Astrocyte of the spinal cord (primary cell): ENCODE measurements around the gene ATIC.

Source experiments
- DNase-seq: peaks from one replicate; pipeline ENCODE4 v3.0.0; 2011; ENCODE audit warnings: low read depth, low spot score
- H3K4me3 ChIP-seq: 2 replicates; pipeline ENCODE4 v1.5.1; 2011; ENCODE audit warnings: low read depth, mild to moderate bottlenecking, low read length, moderate library complexity
- CTCF ChIP-seq: IDR thresholded peaks from 2 replicates; pipeline ENCODE4 v1.5.1; 2012; ENCODE audit warnings: low read depth, mild to moderate bottlenecking, low read length, inconsistent platforms
- in situ Hi-C: cut with HindIII; loops from 2 replicates; pipeline ENCODE4 v1.10.0; 2017; ENCODE audit warnings: low sequenced_read_pairs

Gene ATIC

GRCh38 chr2:215391531-215391930 is 79.7 kb downstream of the ATIC start:
- no peak overlapping the region for H3K4me3 ChIP-seq
- DNase-seq = no peak
- in situ Hi-C loops = no loop called here
- no peak for TF ChIP-seq CTCF

GRCh38 chr2:215392164-215392563 is 80.3 kb downstream of the ATIC start:
- in situ Hi-C loops = no loop called here
- no peak for TF ChIP-seq CTCF
- H3K4me3 ChIP-seq = no peak overlapping the region
- DNase-seq = no peak

GRCh38 chr2:215392687-215393270 is 80.9 kb downstream of the ATIC start:
- no peak for TF ChIP-seq CTCF
- H3K4me3 ChIP-seq = no peak overlapping the region
- in situ Hi-C loops = no loop called here
- DNase-seq = no peak

- no peak for TF ChIP-seq CTCF
- in situ Hi-C loops = no loop called here
- no peak for DNase-seq
- H3K4me3 ChIP-seq = no peak overlapping the region
Observed at GRCh38 chr2:215394102-215394805, 82.4 kb downstream of the ATIC start.

- TF ChIP-seq CTCF = no peak
- in situ Hi-C loops = no loop called here
- no peak overlapping the region for H3K4me3 ChIP-seq
- DNase-seq = no peak
Observed at GRCh38 chr2:215395687-215396460, 84.0 kb downstream of the ATIC start.

- in situ Hi-C loops = no loop called here
- no peak for DNase-seq
Observed at GRCh38 chr2:215396595-215397313, 84.9 kb downstream of the ATIC start.

More at GRCh38 chr2:215396595-215397313, 84.9 kb downstream of the ATIC start:
- no peak for TF ChIP-seq CTCF
- H3K4me3 ChIP-seq = no peak overlapping the region
